Measurements from ENCODE around the gene RDH13. TPM values are rescaled to one million over a fixed set of nuclear protein-coding genes. Genes with fewer than 3 reads are reported as not detected.

Gene RDH13
- total RNA-seq, 1 experiment from 2014 or later: 39.5 TPM

DNA sequence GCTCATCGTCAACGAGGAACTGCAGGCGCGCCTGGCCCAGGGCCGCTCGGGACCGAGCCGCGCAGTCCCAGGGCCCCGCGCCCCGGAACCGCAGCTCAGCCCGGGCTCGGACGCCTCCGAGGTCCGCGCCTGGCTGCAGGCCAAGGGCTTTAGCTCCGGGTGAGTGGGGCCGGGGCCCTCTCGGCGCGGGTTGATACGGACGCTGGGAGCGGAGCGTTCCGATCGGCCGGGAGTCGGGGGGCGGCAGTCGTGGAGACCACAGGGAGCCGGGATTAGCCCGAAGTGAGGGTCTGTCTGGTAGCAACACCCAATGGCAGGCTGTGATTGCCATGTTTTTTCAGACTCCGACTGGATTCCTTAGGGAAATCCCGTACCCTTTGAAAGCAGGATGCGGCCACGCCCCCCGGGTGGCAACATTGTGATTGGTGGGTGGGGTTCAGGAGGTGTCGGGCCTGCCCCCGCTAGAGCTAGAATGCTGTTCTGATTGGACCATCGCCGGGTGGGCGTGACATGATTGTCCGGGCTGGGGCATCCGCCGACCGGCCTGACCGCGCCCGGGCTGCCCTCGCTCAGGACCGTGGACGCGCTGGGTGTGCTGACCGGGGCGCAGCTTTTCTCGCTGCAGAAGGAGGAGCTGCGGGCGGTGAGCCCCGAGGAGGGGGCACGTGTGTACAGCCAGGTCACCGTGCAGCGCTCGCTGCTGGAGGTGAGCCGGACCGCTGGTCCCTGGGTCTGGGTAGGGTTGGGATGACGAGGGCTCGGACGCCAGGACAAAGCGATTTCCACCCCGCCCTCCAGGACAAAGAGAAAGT lies 24.0 kb upstream of the RDH13 start (continued):
- TF ChIP-seq SP1 (CRISPR knock-in tag; conservative IDR thresholded peaks at IDR 0.05): peak; percentile 88
- TF ChIP-seq TEAD4 (CRISPR knock-in tag; IDR thresholded peaks at IDR 0.05): no peak
- TF ChIP-seq ZNF396 (CRISPR knock-in tag; IDR thresholded peaks at IDR 0.05; ENCODE audit: borderline replicate concordance): no peak
- no peak for TF ChIP-seq NFE2L1 (CRISPR knock-in tag; IDR thresholded peaks at IDR 0.05)
- no peak for TF ChIP-seq ZNF423 (CRISPR knock-in tag; IDR thresholded peaks at IDR 0.05)
- TF ChIP-seq JAZF1 (CRISPR knock-in tag; IDR thresholded peaks at IDR 0.05): no peak
- TF ChIP-seq TEAD1 (CRISPR knock-in tag; IDR thresholded peaks at IDR 0.05): no peak
- no peak for TF ChIP-seq ZNF671 (CRISPR knock-in tag; IDR thresholded peaks at IDR 0.05)
- TF ChIP-seq OVOL2 (CRISPR knock-in tag; IDR thresholded peaks at IDR 0.05; ENCODE audit: borderline replicate concordance): no peak
- TF ChIP-seq PRRX2 (CRISPR knock-in tag; IDR thresholded peaks at IDR 0.05): no peak
- no peak for TF ChIP-seq GABPB1 (CRISPR knock-in tag; IDR thresholded peaks at IDR 0.05)
- TF ChIP-seq, protein P1, sequence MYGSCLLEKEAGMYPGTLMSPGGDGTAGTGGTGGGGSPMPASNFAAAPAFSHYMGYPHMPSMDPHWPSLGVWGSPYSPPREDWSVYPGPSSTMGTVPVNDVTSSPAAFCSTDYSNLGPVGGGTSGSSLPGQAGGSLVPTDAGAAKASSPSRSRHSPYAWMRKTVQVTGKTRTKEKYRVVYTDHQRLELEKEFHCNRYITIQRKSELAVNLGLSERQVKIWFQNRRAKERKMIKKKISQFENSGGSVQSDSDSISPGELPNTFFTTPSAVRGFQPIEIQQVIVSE (CRISPR knock-in tag; IDR thresholded peaks at IDR 0.05; ENCODE audit: borderline replicate concordance): no peak
- TF ChIP-seq, protein P2, sequence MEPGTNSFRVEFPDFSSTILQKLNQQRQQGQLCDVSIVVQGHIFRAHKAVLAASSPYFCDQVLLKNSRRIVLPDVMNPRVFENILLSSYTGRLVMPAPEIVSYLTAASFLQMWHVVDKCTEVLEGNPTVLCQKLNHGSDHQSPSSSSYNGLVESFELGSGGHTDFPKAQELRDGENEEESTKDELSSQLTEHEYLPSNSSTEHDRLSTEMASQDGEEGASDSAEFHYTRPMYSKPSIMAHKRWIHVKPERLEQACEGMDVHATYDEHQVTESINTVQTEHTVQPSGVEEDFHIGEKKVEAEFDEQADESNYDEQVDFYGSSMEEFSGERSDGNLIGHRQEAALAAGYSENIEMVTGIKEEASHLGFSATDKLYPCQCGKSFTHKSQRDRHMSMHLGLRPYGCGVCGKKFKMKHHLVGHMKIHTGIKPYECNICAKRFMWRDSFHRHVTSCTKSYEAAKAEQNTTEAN (CRISPR knock-in tag; IDR thresholded peaks at IDR 0.05): 0 out of 2 replicates have a peak, but pooled peaks have one; percentile 19
- no peak for TF ChIP-seq AFF4 (CRISPR knock-in tag; IDR thresholded peaks at IDR 0.05; ENCODE audit: borderline replicate concordance)
- TF ChIP-seq, protein P3, sequence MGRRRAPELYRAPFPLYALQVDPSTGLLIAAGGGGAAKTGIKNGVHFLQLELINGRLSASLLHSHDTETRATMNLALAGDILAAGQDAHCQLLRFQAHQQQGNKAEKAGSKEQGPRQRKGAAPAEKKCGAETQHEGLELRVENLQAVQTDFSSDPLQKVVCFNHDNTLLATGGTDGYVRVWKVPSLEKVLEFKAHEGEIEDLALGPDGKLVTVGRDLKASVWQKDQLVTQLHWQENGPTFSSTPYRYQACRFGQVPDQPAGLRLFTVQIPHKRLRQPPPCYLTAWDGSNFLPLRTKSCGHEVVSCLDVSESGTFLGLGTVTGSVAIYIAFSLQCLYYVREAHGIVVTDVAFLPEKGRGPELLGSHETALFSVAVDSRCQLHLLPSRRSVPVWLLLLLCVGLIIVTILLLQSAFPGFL (CRISPR knock-in tag; IDR thresholded peaks at IDR 0.05; ENCODE audit: borderline replicate concordance): no peak
- no peak for TF ChIP-seq GRHL2 (CRISPR knock-in tag; IDR thresholded peaks at IDR 0.05; ENCODE audit: insufficient replicate concordance, severe bottlenecking)
- TF ChIP-seq, protein P4, sequence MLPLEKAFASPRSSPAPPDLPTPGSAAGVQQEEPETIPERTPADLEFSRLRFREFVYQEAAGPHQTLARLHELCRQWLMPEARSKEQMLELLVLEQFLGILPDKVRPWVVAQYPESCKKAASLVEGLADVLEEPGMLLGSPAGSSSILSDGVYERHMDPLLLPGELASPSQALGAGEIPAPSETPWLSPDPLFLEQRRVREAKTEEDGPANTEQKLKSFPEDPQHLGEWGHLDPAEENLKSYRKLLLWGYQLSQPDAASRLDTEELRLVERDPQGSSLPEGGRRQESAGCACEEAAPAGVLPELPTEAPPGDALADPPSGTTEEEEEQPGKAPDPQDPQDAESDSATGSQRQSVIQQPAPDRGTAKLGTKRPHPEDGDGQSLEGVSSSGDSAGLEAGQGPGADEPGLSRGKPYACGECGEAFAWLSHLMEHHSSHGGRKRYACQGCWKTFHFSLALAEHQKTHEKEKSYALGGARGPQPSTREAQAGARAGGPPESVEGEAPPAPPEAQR (CRISPR knock-in tag; IDR thresholded peaks at IDR 0.05): no peak
- 0 out of 2 replicates have a peak, but pooled peaks have one; percentile 60 for TF ChIP-seq ZBTB21 (CRISPR knock-in tag; IDR thresholded peaks at IDR 0.05; ENCODE audit: borderline replicate concordance)
- 0 out of 2 replicates have a peak, but pooled peaks have one; percentile 16 for TF ChIP-seq ZNF416 (CRISPR knock-in tag; IDR thresholded peaks at IDR 0.05)
